Activated CD4-positive, alpha-beta T cell treated with anti-CD3 and anti-CD28 coated beads, Interleukin-2, amount 10 ng/mL, durations not matched to agents 24 days and 14 days (primary cell): Measurements from ENCODE around the gene ADCY5. TPM values are rescaled to one million over a fixed set of nuclear protein-coding genes. Genes with fewer than 3 reads are reported as not detected.

ENCODE experiments used
- DNase-seq: peaks from one replicate; pipeline ENCODE4 v3.0.0; 2022
- H3K27ac Mint-ChIP-seq: one replicate; pipeline ENCODE4 v1.8.0; 2022; ENCODE audit warnings: mild to moderate bottlenecking, mixed read lengths
- H3K27me3 Mint-ChIP-seq: one replicate; pipeline ENCODE4 v1.8.0; 2022; ENCODE audit warnings: mixed read lengths
- H3K36me3 Mint-ChIP-seq: one replicate; pipeline ENCODE4 v1.8.0; 2022; ENCODE audit warnings: low read depth, mild to moderate bottlenecking, mixed read lengths
- H3K4me1 Mint-ChIP-seq: one replicate; pipeline ENCODE4 v1.8.0; 2021; ENCODE audit warnings: mixed read lengths
- H3K4me3 Mint-ChIP-seq: one replicate; pipeline ENCODE4 v1.8.0; 2022; ENCODE audit warnings: mild to moderate bottlenecking, moderate library complexity, mixed read lengths
- H3K9me3 Mint-ChIP-seq: one replicate; pipeline ENCODE4 v1.8.0; 2021; ENCODE audit warnings: mixed read lengths
- intact Hi-C: fragments of 100-400 bp; cut with micrococcal nuclease; formaldehyde crosslinking; loops from one replicate; pipeline ENCODE4 v1.15.1; 2023
- total RNA-seq: library from RNA; stranded (reverse); gene quantifications from 2 replicates; pipeline ENCODE4 v1.2.3, GENCODE V29; 2022

Gene ADCY5
- total RNA-seq, 1 donor from 2014 or later = not detected

DNA sequence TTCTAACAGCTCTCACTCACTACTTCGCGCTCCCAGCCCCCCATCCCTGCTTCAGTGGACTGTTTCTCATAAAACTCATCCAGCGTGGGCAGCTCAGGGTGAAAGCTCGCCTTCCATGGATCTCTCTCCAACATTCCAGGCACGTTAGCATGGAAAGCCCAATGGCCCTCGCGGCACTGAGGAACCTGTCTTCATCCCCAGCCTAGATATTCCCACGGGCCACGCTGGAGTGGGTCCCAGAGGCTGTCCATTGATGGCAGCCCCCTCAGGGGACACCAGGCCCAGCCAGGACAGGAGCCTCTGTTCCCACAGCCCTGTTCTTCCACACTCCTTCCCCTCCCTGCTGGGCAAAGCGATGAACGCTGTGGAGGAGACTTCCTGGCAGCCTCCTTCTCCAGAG lies 126.0 kb downstream of the ADCY5 start:
- H3K9me3 Mint-ChIP-seq = no peaks in the 10 kb centered on the region
- no peak overlapping the region for H3K4me3 Mint-ChIP-seq
- H3K27me3 Mint-ChIP-seq = no peaks in the 10 kb centered on the region
- no peak overlapping the region for H3K27ac Mint-ChIP-seq
- H3K36me3 Mint-ChIP-seq = no peaks in the 10 kb centered on the region
- no peaks in the 10 kb centered on the region for H3K4me1 Mint-ChIP-seq
- DNase-seq = no peak
- intact Hi-C loops = loop anchor here (10.0 kb wide), 1 partner anchor 402 kb away; no protein-coding TSS in a partner anchor

DNA sequence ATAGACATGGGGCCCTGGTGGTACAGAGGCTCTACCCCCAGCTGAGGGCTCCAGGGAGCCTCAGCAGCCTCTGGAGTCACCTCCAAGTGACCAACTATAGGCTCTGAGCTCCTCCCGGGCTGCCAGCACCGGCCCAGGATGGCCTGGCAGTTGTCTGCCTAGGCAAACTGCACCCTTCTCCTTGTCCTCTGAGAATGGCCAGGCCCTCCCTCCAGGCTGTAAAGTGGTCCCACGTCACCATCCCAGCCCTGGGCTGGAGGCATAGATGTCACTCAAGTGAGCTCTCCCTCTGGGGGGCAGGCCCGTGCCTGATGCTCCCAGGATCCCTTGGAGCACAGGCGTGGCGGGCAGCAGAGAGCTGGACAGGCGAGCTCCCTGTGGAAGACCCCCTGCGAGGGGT lies 127.1 kb downstream of the ADCY5 start:
- Mint-ChIP-seq H3K9me3 (no peaks in the 10 kb centered on the region), H3K27me3 (no peaks in the 10 kb centered on the region), H3K4me1 (no peaks in the 10 kb centered on the region), H3K36me3 (no peaks in the 10 kb centered on the region), H3K27ac (no peak overlapping the region), H3K4me3 (no peak overlapping the region)
- intact Hi-C loops = loop anchor here (10.0 kb wide), 1 partner anchor 403 kb away; no protein-coding TSS in a partner anchor
- no peak for DNase-seq

DNA sequence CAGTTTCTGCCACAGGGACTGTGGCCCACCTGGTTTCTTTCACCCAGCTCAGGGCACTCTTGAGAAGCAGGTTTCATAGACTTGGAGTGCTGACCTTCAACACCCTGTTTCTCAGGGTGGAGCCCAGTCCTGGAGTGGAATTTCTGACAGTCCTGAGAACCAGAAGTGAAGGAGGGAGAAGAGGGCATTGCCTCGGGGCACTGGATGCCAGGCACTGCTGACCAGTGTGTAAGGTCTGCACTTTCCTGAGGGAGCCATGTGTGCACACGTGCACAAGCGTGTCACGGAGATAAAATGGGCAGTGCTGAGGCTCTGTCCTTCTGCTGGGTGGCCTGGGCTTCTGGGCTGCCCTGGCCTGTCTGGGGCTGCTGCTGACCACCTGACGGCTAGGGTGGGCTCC lies 128.7 kb downstream of the ADCY5 start:
- H3K9me3 Mint-ChIP-seq = no peaks in the 10 kb centered on the region
- intact Hi-C loops = loop anchor here (10.0 kb wide), 1 partner anchor 405 kb away; no protein-coding TSS in a partner anchor
- H3K27ac Mint-ChIP-seq = no peak overlapping the region
- H3K4me3 Mint-ChIP-seq = no peak overlapping the region
- H3K4me1 Mint-ChIP-seq = no peaks in the 10 kb centered on the region
- no peaks in the 10 kb centered on the region for H3K36me3 Mint-ChIP-seq
- DNase-seq = no peak
- peaks cover 3% of the 10 kb centered on the region for H3K27me3 Mint-ChIP-seq

DNA sequence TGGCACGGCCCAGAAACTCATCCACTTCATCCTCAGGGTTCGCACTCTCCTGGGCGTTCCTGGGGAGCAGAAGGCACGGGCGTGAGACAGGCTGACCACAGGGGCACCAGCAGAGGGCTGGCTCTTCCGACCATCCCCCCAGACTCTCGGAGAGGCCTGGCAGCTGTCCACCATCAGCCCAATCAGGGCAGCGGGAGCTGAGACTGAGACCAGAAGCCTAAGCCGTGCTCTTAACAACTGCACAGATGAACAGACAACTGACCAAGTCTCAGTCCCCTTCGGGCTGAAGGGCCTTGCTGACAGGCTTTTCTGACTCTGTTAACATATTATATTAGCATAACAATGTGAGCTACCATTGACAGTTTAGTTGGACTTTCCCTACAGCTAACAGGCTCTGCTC lies 129.1 kb downstream of the ADCY5 start:
- intact Hi-C loops = loop anchor here (10.0 kb wide), 1 partner anchor 405 kb away; no protein-coding TSS in a partner anchor
- Mint-ChIP-seq H3K36me3 (no peaks in the 10 kb centered on the region), H3K4me1 (no peaks in the 10 kb centered on the region), H3K27ac (no peak overlapping the region), H3K4me3 (no peak overlapping the region), H3K9me3 (no peaks in the 10 kb centered on the region), H3K27me3 (peaks cover 8% of the 10 kb centered on the region)
- no peak for DNase-seq

DNA sequence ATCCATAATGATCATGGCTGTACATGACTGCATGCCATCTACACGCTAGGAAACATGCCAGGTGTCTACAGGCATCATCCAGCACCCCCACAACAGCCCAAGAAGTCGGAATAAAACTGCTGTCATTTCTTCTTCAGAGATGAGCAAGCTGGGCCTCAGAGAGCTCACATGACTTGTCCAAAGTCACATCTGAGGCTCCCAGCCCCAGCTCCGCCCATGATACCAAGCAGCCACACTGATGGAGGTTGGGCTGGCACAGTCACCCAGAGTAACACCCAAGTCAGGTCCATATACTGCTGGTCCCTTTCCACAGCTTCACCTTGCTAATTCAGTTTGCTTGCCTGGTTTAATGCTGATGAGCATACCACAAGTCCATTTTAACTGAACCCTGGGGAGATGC lies 130.5 kb downstream of the ADCY5 start:
- Mint-ChIP-seq H3K27ac (no peak overlapping the region), H3K4me1 (no peaks in the 10 kb centered on the region), H3K27me3 (peaks cover 8% of the 10 kb centered on the region), H3K9me3 (no peaks in the 10 kb centered on the region), H3K36me3 (no peaks in the 10 kb centered on the region), H3K4me3 (no peak overlapping the region)
- intact Hi-C loops = no loop called here
- no peak for DNase-seq

DNA sequence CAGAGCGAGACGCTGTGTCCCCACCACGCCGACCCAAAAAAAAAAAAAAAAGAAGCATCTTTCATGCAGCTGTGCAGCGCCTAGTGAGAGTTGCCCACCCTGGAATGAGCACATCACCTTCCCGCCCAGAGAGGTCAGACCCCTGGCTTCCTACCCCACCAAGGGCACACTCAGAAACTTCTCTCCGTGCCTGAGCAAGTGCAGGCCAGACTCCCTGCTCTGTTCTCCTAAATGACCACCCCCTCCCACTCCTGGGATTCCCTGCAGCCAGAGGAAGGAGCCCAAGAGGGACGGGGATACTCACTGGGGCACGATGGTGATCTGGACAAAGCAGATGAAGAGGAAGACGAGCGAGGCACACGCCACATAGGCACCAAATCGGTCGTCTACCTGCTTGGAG lies 131.2 kb downstream of the ADCY5 start:
- no peak overlapping the region for H3K27ac Mint-ChIP-seq
- no peak for DNase-seq
- H3K36me3 Mint-ChIP-seq = no peaks in the 10 kb centered on the region
- H3K4me1 Mint-ChIP-seq = no peaks in the 10 kb centered on the region
- H3K4me3 Mint-ChIP-seq = no peak overlapping the region
- intact Hi-C loops = no loop called here
- no peaks in the 10 kb centered on the region for H3K9me3 Mint-ChIP-seq
- peaks cover 8% of the 10 kb centered on the region for H3K27me3 Mint-ChIP-seq

DNA sequence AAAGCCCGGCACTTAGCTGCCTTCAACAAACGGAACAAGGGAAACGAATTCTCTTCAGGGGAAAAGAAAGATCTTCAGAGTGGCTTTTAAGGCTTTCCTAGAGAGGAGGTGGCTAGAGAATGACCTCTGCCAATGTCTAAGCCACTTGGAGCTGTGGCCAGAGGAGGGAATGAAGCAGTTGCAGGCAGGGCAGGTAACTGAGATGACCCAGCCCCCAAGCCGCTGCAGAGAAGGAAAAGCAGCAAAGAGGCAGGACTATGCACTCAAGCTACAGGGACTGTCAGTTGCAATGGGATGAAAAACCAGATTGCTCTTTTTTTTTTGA lies 133.7 kb downstream of the ADCY5 start:
- Mint-ChIP-seq H3K4me1 (no peaks in the 10 kb centered on the region), H3K27ac (no peak overlapping the region), H3K9me3 (no peaks in the 10 kb centered on the region), H3K27me3 (peaks cover 8% of the 10 kb centered on the region), H3K4me3 (no peak overlapping the region), H3K36me3 (no peaks in the 10 kb centered on the region)
- DNase-seq = no peak
- intact Hi-C loops = no loop called here

DNA sequence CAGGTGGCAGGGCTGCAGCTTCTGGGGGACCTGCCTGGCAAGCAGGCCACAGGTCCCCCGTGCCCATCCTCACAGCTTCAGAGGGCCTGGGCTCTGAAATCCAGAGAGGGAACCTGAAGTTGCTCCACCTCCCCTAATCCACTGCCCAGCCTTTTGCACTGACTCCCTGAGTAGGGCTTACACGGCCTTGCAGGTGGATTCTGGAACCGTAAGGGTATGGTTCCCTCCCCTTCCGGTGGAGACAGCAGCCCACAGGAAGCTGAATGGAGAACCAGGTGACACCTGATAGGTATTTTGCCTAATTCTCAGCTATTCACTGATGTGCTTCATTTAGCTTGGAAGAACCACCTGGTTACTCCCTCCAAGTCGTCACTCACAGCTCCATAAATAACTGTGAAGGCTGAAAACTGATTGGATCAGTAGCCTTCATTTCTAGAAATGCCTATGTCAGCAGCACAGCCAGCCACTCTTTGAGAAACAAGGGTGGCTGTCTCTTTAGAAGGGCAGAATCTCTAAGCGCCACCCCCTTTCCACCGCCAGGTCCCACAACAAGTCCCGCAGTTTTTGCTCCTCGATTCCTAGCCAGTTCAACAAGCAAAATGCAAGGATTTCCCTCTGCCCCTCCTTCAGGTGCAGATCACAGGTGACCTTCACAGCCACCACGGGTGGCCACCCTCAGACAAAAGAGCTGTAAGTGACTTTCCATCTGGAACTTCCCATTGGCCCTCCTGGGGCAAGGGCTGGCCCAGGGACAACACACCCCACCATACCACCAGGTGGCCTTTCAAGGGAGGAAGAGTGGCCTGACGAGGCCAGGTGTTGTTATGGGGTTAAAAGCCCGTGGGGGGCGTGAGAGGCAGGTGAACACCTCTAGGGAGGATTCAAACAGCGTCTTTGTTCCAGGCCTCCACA lies 134.3 kb downstream of the ADCY5 start:
- H3K27me3 Mint-ChIP-seq = peaks cover 8% of the 10 kb centered on the region
- H3K36me3 Mint-ChIP-seq = no peaks in the 10 kb centered on the region
- H3K4me1 Mint-ChIP-seq = no peaks in the 10 kb centered on the region
- H3K9me3 Mint-ChIP-seq = no peaks in the 10 kb centered on the region
- no peak for DNase-seq
- no peak overlapping the region for H3K27ac Mint-ChIP-seq
- intact Hi-C loops = no loop called here
- H3K4me3 Mint-ChIP-seq = no peak overlapping the region

DNA sequence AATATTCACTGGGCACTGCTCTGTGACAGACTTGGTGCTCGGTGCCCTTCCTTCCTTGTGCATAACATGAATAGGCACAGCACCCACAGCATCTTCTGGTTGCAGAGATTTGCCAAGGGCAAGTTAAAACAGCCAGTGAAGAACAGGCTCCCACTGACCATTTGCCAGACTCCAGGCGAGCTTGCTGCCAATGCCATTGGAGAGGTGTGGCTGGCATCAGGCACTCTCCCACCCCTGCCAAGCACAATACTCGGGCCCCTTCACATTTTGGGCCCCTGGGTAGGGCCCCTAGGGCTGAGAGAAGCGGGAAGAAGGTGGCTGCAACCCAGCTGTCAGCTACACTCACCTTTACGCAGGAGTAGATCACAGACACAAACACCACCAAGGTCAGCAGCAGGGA lies 135.0 kb downstream of the ADCY5 start:
- peaks cover 8% of the 10 kb centered on the region for H3K27me3 Mint-ChIP-seq
- no peaks in the 10 kb centered on the region for H3K36me3 Mint-ChIP-seq
- H3K27ac Mint-ChIP-seq = no peak overlapping the region
- H3K4me1 Mint-ChIP-seq = no peaks in the 10 kb centered on the region
- DNase-seq = no peak
- intact Hi-C loops = no loop called here
- H3K4me3 Mint-ChIP-seq = no peak overlapping the region
- no peaks in the 10 kb centered on the region for H3K9me3 Mint-ChIP-seq

DNA sequence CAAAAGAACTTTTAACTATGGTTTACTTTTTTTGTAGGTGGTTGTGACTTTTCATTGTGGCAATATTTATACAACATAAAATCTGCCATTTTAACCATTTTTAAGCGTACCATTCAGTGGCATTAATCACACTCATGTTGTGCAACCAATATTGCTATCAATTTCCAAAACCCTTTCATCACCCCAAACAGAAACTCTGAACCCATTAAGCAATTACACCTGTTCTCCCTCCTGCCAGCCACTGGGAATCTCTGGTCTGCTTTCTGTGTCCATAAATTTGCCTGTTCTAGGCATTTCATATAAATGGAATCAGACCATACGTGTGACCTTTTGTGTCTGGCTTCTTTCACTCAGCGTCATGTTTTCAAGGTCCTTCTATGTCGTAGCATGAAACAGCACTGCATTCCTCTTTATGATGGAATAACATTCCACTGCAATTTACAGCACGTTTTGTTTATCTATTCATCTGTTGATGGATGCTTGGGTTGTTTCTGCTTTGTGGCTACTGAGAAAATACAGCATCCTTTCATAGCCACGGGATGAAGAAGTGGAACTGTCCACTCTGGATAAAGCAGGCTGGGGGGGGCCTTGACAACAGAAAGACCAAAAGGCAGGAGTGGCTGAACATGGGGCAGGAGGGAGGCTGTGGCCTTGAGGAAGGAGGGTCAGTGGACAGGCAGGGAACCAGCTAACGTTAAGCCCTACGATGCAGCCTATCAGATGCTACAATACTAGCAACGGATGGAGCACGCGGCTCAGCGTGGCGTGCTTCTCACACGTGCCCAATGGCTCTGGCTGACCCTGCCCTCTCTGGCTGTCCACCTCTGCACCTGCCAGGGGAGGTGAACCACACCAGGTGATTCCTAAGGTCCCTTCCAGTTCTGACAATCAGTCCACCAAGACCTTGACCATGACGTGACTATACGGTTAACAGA lies 136.3 kb downstream of the ADCY5 start:
- H3K36me3 Mint-ChIP-seq = no peaks in the 10 kb centered on the region
- H3K27ac Mint-ChIP-seq = no peak overlapping the region
- DNase-seq = no peak
- no peaks in the 10 kb centered on the region for H3K4me1 Mint-ChIP-seq
- no peak overlapping the region for H3K4me3 Mint-ChIP-seq
- no peaks in the 10 kb centered on the region for H3K9me3 Mint-ChIP-seq
- intact Hi-C loops = no loop called here
- peaks cover 8% of the 10 kb centered on the region for H3K27me3 Mint-ChIP-seq

DNA sequence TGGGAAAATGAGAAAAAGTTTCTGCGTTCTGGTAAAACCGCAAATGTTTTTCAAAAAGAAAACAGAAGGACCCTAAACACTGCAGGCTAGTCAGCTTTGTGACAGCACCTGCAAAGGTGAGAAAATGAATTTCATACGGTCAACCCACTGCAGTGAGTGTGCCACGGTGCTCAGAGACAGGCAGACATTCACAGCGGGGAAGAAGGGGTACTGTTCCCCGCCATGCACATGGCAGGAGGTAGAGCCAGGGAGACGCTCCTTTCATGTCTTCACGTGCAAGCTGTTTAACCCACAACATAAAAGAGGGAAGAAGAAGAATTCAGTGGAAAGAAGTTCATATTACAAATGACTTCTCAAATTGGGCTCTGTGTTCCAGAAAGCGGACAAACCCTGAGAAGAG lies 137.7 kb downstream of the ADCY5 start:
- Mint-ChIP-seq H3K36me3 (no peaks in the 10 kb centered on the region), H3K9me3 (no peaks in the 10 kb centered on the region), H3K27me3 (peaks cover 8% of the 10 kb centered on the region), H3K4me3 (no peak overlapping the region), H3K4me1 (no peaks in the 10 kb centered on the region), H3K27ac (no peak overlapping the region)
- no peak for DNase-seq
- intact Hi-C loops = no loop called here

DNA sequence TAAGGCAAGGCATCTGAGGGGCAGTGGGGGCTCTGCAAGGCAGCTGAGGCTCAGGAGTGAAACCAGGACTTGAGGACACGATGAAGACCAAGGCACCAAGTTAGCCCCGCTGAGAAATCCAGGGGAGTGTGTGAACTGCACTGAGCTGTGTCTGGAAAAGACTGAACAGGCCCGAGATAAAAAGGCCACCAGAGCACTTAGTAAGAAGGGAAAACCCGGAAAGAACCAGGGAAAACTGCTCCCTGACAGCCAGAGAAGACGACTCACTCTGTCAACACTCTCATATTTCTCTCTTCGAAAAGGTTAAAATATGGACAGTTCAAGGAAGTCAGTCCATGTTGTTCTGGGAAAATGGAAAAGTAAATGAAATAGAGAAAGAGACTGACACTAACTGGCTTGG lies 138.1 kb downstream of the ADCY5 start:
- H3K36me3 Mint-ChIP-seq = no peaks in the 10 kb centered on the region
- intact Hi-C loops = no loop called here
- DNase-seq = no peak
- H3K9me3 Mint-ChIP-seq = no peaks in the 10 kb centered on the region
- H3K4me1 Mint-ChIP-seq = no peaks in the 10 kb centered on the region
- no peak overlapping the region for H3K27ac Mint-ChIP-seq
- peaks cover 7% of the 10 kb centered on the region for H3K27me3 Mint-ChIP-seq
- no peak overlapping the region for H3K4me3 Mint-ChIP-seq

DNA sequence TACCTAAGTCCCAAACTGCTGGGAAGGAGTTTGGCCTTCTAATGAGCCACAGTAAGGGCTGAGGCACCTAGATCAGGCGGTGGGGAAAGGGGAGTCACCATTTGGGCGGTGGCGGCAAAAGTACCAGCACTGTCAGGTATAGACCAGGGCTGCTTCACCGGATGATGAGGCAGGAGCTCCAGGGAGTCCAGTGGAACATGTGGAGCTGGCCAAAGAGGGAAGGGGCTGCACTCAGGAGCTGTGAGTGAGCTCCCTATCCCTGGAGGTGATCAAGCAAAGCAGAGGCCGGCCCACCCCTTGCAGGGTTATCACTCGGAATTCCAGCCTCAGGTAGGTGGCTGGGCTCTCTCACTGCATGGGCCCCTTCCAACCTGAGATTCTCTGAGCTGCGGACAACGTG lies 138.7 kb downstream of the ADCY5 start:
- Mint-ChIP-seq H3K27ac (no peak overlapping the region), H3K27me3 (peaks cover 5% of the 10 kb centered on the region), H3K4me1 (no peaks in the 10 kb centered on the region), H3K4me3 (no peak overlapping the region), H3K36me3 (no peaks in the 10 kb centered on the region), H3K9me3 (no peaks in the 10 kb centered on the region)
- no peak for DNase-seq
- intact Hi-C loops = no loop called here

DNA sequence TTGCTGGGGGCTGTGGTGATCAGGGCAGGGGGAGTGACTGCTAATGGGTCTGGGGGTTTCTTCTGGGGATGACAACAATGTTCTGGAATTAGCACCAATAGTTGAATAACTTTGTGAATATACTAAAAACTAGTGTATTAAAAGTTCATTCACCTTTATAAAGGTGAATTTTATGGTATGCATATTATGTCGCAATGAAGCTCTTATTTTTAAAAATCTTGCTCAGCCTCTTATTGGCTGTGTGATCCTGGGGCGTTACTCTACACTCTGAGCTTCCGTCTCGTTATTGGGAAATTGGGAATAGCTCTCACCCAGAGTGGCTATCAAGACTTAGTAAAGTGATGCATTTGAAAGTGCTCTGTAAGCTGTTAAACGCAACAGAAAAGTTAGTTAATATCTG lies 141.8 kb downstream of the ADCY5 start:
- H3K4me1 Mint-ChIP-seq = no peaks in the 10 kb centered on the region
- H3K9me3 Mint-ChIP-seq = no peaks in the 10 kb centered on the region
- no peaks in the 10 kb centered on the region for H3K27me3 Mint-ChIP-seq
- no peak overlapping the region for H3K4me3 Mint-ChIP-seq
- intact Hi-C loops = no loop called here
- no peak for DNase-seq
- no peaks in the 10 kb centered on the region for H3K36me3 Mint-ChIP-seq
- no peak overlapping the region for H3K27ac Mint-ChIP-seq
